Gastroesophageal sphincter (tissue), 4 donors: ENCODE data around the gene PDCL2. TPM values are rescaled to one million over a fixed set of nuclear protein-coding genes. Genes with fewer than 3 reads are reported as not detected.
"Not testable (repeated sequence)": the region's sequence is repeated elsewhere in the genome, so short reads cannot be mapped to it uniquely, and the experiment has no call there.

Source experiments
- ATAC-seq: fragments of 150-250 bp; one replicate; pipeline ENCODE4 v1.9.1; 2016; ENCODE audit warnings: mild to moderate bottlenecking, moderate library complexity
- H3K27ac ChIP-seq, 4 donors: fragments of 200-600 bp; sonication (generic) in 3 of 4; 1 replicate in 3 of 4; 2 replicates in 1 of 4; pipeline ENCODE4 v1.5.1; 2016 to 2019
- H3K27me3 ChIP-seq: fragments of 200-600 bp; sonication (generic); one replicate; pipeline ENCODE4 v1.5.1; 2019
- H3K36me3 ChIP-seq, 2 donors: fragments of 200-600 bp; sonication (generic); one replicate each; pipeline ENCODE4 v1.5.1; 2019; ENCODE audit warnings: control low read depth in 1 of 2
- H3K4me1 ChIP-seq, 3 donors: fragments of 200-600 bp; sonication (generic); 1 replicate in 2 of 3; 2 replicates in 1 of 3; pipeline ENCODE4 v1.5.1; 2016 to 2019; ENCODE audit warnings: control low read depth in 2 of 3
- H3K4me3 ChIP-seq, 2 donors: fragments of 200-600 bp; sonication (generic); one replicate each; pipeline ENCODE4 v1.5.1; 2019; ENCODE audit warnings: mild to moderate bottlenecking in 1 of 2, moderate library complexity in 1 of 2
- H3K9me3 ChIP-seq, 3 donors: fragments of 200-600 bp; sonication (generic); one replicate each; pipeline ENCODE4 v1.5.1; 2017 to 2019; ENCODE audit warnings: control low read depth in 2 of 3
- EP300 ChIP-seq: sonication (generic); formaldehyde crosslinking; IDR thresholded peaks from one replicate; pipeline ENCODE4 v1.6.1; 2017; ENCODE audit warnings: antibody characterized with exemption, mild to moderate bottlenecking
- POLR2A ChIP-seq, 2 donors: fragments of 450-650 bp; IDR thresholded peaks; one replicate each; pipeline ENCODE4 v1.6.1; 2017; ENCODE audit warnings: antibody characterized with exemption in 2 of 2, mild to moderate bottlenecking in 2 of 2, moderate library complexity in 1 of 2
- POLR2AphosphoS5 ChIP-seq: sonication (generic); formaldehyde crosslinking; IDR thresholded peaks from one replicate; pipeline ENCODE4 v1.6.1; 2017; ENCODE audit warnings: antibody characterized with exemption
- WGBS, 2 donors: methylation state at CpG; one replicate each; pipeline ENCODE4 v1.1.5; 2018; ENCODE audit warnings: low coverage in 1 of 2; 5-methylcytosine and 5-hydroxymethylcytosine counted together
- total RNA-seq, 4 donors: library from RNA; depleted of rRNA; stranded (reverse); fragments of >200 nt; gene quantifications; one replicate each; pipeline ENCODE4 v1.1.0, GENCODE V29; 2016
- TF ChIP-seq, protein P1 (sequence below), 4 experiments: fragments of 200-600 bp in 2 of 4; fragments of 450-650 bp in 2 of 4; sonication (generic) in 1 of 4; IDR thresholded peaks; one replicate each; pipeline ENCODE4 v1.5.1; 2017 to 2019; ENCODE audit warnings: antibody characterized with exemption in 4 of 4, mild to moderate bottlenecking in 2 of 4, moderate library complexity in 2 of 4

PDCL2 gene
- total RNA-seq, 4 donors from 2014 or later = not detected

GRCh38 chr4:55635282-55635681 is 43.2 kb upstream of the PDCL2 start:
- H3K27me3 ChIP-seq = peaks cover 90% of the 10 kb centered on the region
- no peaks in the 10 kb centered on the region for H3K36me3 ChIP-seq
- H3K4me1 ChIP-seq = peaks cover 0 to 17% (median 13%) of the 10 kb centered on the region in 3 donors
- H3K27ac ChIP-seq = no peak overlapping the region
- ATAC-seq = no peak
- no peak overlapping the region for H3K4me3 ChIP-seq
- H3K9me3 ChIP-seq = no peaks in the 10 kb centered on the region
- TF ChIP-seq EP300 (no peak), POLR2AphosphoS5 (no peak), POLR2A (IDR thresholded peaks at IDR 0.05) (no peak)
- TF ChIP-seq, protein P1, sequence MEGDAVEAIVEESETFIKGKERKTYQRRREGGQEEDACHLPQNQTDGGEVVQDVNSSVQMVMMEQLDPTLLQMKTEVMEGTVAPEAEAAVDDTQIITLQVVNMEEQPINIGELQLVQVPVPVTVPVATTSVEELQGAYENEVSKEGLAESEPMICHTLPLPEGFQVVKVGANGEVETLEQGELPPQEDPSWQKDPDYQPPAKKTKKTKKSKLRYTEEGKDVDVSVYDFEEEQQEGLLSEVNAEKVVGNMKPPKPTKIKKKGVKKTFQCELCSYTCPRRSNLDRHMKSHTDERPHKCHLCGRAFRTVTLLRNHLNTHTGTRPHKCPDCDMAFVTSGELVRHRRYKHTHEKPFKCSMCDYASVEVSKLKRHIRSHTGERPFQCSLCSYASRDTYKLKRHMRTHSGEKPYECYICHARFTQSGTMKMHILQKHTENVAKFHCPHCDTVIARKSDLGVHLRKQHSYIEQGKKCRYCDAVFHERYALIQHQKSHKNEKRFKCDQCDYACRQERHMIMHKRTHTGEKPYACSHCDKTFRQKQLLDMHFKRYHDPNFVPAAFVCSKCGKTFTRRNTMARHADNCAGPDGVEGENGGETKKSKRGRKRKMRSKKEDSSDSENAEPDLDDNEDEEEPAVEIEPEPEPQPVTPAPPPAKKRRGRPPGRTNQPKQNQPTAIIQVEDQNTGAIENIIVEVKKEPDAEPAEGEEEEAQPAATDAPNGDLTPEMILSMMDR (IDR thresholded peaks at IDR 0.05) = no peak
- WGBS, 2 donors = 8 to 10% methylated on average over 7 to 10 of the region's 11 CpGs

GRCh38 chr4:55634417-55635128 is 42.5 kb upstream of the PDCL2 start:
- ATAC-seq = no peak
- Histone ChIP-seq H3K9me3 (no peaks in the 10 kb centered on the region), H3K27me3 (peaks cover 85% of the 10 kb centered on the region), H3K36me3 (no peaks in the 10 kb centered on the region), H3K4me3 (no peak overlapping the region), H3K4me1 (peaks cover 0 to 17% (median 13%) of the 10 kb centered on the region in 3 donors), H3K27ac (no peak overlapping the region)
- WGBS, 2 donors = 22 to 42% methylated on average over 3 of the region's 3 CpGs
- TF ChIP-seq POLR2A (IDR thresholded peaks at IDR 0.05) (no peak), POLR2AphosphoS5 (no peak), EP300 (no peak)
- TF ChIP-seq, protein P1 (IDR thresholded peaks at IDR 0.05) = no peak

GRCh38 chr4:55633903-55634302 is 41.9 kb upstream of the PDCL2 start:
- Histone ChIP-seq H3K4me3 (no peak overlapping the region), H3K27ac (no peak overlapping the region), H3K27me3 (peaks cover 80% of the 10 kb centered on the region), H3K4me1 (peaks cover 0 to 17% (median 13%) of the 10 kb centered on the region in 3 donors), H3K9me3 (no peaks in the 10 kb centered on the region), H3K36me3 (no peaks in the 10 kb centered on the region)
- TF ChIP-seq POLR2A (IDR thresholded peaks at IDR 0.05) (no peak), EP300 (no peak), POLR2AphosphoS5 (no peak)
- TF ChIP-seq, protein P1 (IDR thresholded peaks at IDR 0.05) = no peak
- WGBS, 2 donors = 47 to 61% methylated on average over 3 to 6 of the region's 6 CpGs
- no peak for ATAC-seq

- ATAC-seq = no peak
- H3K27ac ChIP-seq = no peak overlapping the region
- H3K9me3 ChIP-seq = no peaks in the 10 kb centered on the region
- no peak overlapping the region for H3K4me3 ChIP-seq
- peaks cover 6% of the 10 kb centered on the region for H3K27me3 ChIP-seq
- H3K4me1 ChIP-seq = no peaks in the 10 kb centered on the region
- no peaks in the 10 kb centered on the region for H3K36me3 ChIP-seq
- TF ChIP-seq POLR2A (IDR thresholded peaks at IDR 0.05) = no peak
- WGBS, 2 donors = 52% methylated on average over 2 of the region's 2 CpGs; no CpG with 5 or more reads in 1 of the 2 donors
Measured at GRCh38 chr4:55625835-55626234, 33.8 kb upstream of the PDCL2 start.

DNA sequence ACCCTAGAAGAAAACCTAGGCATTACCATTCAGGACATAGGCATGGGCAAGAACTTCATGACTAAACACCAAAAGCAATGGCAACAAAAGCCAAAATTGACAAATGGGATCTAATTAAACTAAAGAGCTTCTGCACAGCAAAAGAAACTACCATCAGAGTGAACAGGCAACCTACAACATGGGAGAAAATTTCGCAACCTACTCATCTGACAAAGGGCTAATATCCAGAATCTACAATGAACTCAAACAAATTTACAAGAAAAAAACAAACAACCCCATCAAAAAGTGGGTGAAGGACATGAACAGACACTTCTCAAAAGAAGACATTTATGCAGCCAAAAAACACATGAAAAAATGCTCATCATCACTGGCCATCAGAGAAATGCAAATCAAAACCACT is 32.0 kb upstream of the PDCL2 start:
- not testable (repeated sequence) for H3K36me3 ChIP-seq, H3K4me1 ChIP-seq, H3K9me3 ChIP-seq, H3K27ac ChIP-seq, H3K27me3 ChIP-seq, ATAC-seq, H3K4me3 ChIP-seq
- WGBS, 2 donors = no CpG with 5 or more reads among the region's 1 CpG

GRCh38 chr4:55618546-55619143 is 26.6 kb upstream of the PDCL2 start:
- WGBS, 2 donors = no CpG with 5 or more reads among the region's 1 CpG
- ATAC-seq = no peak
- H3K27me3 ChIP-seq = no peaks in the 10 kb centered on the region
- H3K4me1 ChIP-seq = no peaks in the 10 kb centered on the region
- H3K36me3 ChIP-seq = no peaks in the 10 kb centered on the region
- TF ChIP-seq, protein P1 (IDR thresholded peaks at IDR 0.05) = no peak
- TF ChIP-seq POLR2AphosphoS5 (no peak), EP300 (no peak), POLR2A (IDR thresholded peaks at IDR 0.05) (no peak)
- H3K27ac ChIP-seq = no peak overlapping the region
- H3K4me3 ChIP-seq = no peak overlapping the region
- no peaks in the 10 kb centered on the region for H3K9me3 ChIP-seq
